Kidney (tissue), 14 donors: ENCODE data around the gene FCN1. TPM values are rescaled to one million over a fixed set of nuclear protein-coding genes. Genes with fewer than 3 reads are reported as not detected.

ENCODE experiments used
- DNase-seq, 5 donors: peaks; one replicate each; pipeline ENCODE4 v3.0.0-alpha.2; 2013 to 2020
- FAIRE-seq: peaks from 2 replicates; lab custom pipeline; 2012; peaks lifted over from hg19 to GRCh38; lab: Jason Lieb, UNC
- H3K27ac ChIP-seq, 2 donors: one replicate each; pipeline ENCODE4 v1.7.0; 2013; ENCODE audit warnings: low read depth in 2 of 2, low read length in 2 of 2, inconsistent platforms in 1 of 2
- H3K27me3 ChIP-seq: one replicate; pipeline ENCODE4 v1.7.1; 2013; ENCODE audit warnings: low read length, inconsistent platforms; ENCODE audit not compliant: control insufficient read depth, insufficient read depth
- H3K36me3 ChIP-seq, 3 donors: one replicate each; pipeline versions ENCODE4 v1.7.0 to v1.7.1; 2013; ENCODE audit warnings: low read length in 3 of 3, control low read depth in 1 of 3, inconsistent platforms in 1 of 3; ENCODE audit not compliant: insufficient read depth in 3 of 3, control insufficient read depth in 2 of 3
- H3K4me1 ChIP-seq, 3 donors: one replicate each; pipeline versions ENCODE4 v1.7.0 to v1.7.1; 2013; ENCODE audit warnings: low read length in 3 of 3, inconsistent platforms in 1 of 3, low read depth in 1 of 3; ENCODE audit not compliant: control insufficient read depth in 2 of 3, insufficient read depth in 2 of 3
- H3K4me3 ChIP-seq, 3 donors: one replicate each; pipeline versions ENCODE4 v1.7.0 to v1.8.1; 2013; ENCODE audit warnings: low read length in 3 of 3, control low read depth in 1 of 3, inconsistent platforms in 1 of 3
- H3K9ac ChIP-seq, 3 donors: one replicate each; pipeline versions ENCODE4 v1.7.0 to v1.7.1; 2013; ENCODE audit warnings: low read length in 3 of 3, control low read depth in 1 of 3, inconsistent platforms in 1 of 3
- H3K9me3 ChIP-seq, 3 donors: one replicate each; pipeline versions ENCODE4 v1.7.0 to v1.7.1; 2013; ENCODE audit warnings: low read length in 3 of 3, control low read depth in 1 of 3, inconsistent platforms in 1 of 3; ENCODE audit not compliant: control insufficient read depth in 2 of 3, insufficient read depth in 1 of 3
- CTCF ChIP-seq: IDR thresholded peaks from 3 replicates; pipeline ENCODE4 v1.5.1; 2012; ENCODE audit warnings: mild to moderate bottlenecking, moderate library complexity, borderline replicate concordance; ENCODE audit not compliant: insufficient read depth; ENCODE audit errors: extremely low read depth
- intact Hi-C: fragments of 100-400 bp; cut with DNase I; formaldehyde crosslinking; loops from one replicate; pipeline ENCODE4 v1.11.1; 2022
- polyA plus RNA-seq: library from polyadenylated mRNA; stranded (reverse); fragments of 350-450 nt; fragmentation: Illumina TruSeq; extraction: RNeasy Lipid Tissue Mini Kit (QIAGEN cat#74804); gene quantifications from one replicate; pipeline ENCODE4 v1.2.3, GENCODE V29; 2014; ENCODE audit warnings: low read depth, low replicate concordance; ENCODE audit not compliant: insufficient read depth
- total RNA-seq: library from RNA; stranded (reverse); fragmentation: NEBNext Ultra II Directional; extraction: Animal tissue kit (Norgen Biotek cat#: 25700); gene quantifications from one replicate; pipeline ENCODE4 v1.2.1, GENCODE V29; 2021
- donor health status: control.
- donor health status: control.
- donor health status: control.
- donor health status: control.
- donor health status: control.
- donor health status: DM: yes; HTN: yes; CAD: no.
- donor health status: Normal renal cell carcinoma (clear cell type).

Gene FCN1
- total and polyA plus RNA-seq, 2 donors from 2014 or later = 3.2 to 13.0 TPM

- FAIRE-seq (no peak), DNase-seq (peak in 2 of 5 donors; percentile 1 to 23)
- H3K27me3 ChIP-seq = no peaks in the 10 kb centered on the region
- no peaks in the 10 kb centered on the region for H3K4me1 ChIP-seq
- no peaks in the 10 kb centered on the region for H3K36me3 ChIP-seq
- intact Hi-C loops = no loop called here
- no peak overlapping the region for H3K4me3 ChIP-seq
- no peak overlapping the region for H3K9ac ChIP-seq
- TF ChIP-seq CTCF = no peak
- H3K27ac ChIP-seq = no peak overlapping the region
- H3K9me3 ChIP-seq = no peaks in the 10 kb centered on the region
Measured at GRCh38 chr9:134892221-134892620, 25.5 kb downstream of the FCN1 start.

GRCh38 chr9:134891713-134892112, 26.0 kb downstream of the FCN1 start:
- H3K27me3 ChIP-seq = no peaks in the 10 kb centered on the region
- FAIRE-seq = no peak
- no peak for TF ChIP-seq CTCF
- H3K4me3 ChIP-seq = no peak overlapping the region
- no peaks in the 10 kb centered on the region for H3K36me3 ChIP-seq
- no peaks in the 10 kb centered on the region for H3K4me1 ChIP-seq
- DNase-seq = peak in 2 of 5 donors; percentile 6 to 14
- no peak overlapping the region for H3K9ac ChIP-seq
- intact Hi-C loops = no loop called here
- H3K27ac ChIP-seq = no peak overlapping the region
- H3K9me3 ChIP-seq = no peaks in the 10 kb centered on the region

- TF ChIP-seq CTCF = no peak
Measured at GRCh38 chr9:134891053-134891452, 26.7 kb downstream of the FCN1 start.

GRCh38 chr9:134890155-134890495, 27.6 kb downstream of the FCN1 start:
- H3K27ac ChIP-seq = no peak overlapping the region
- H3K4me3 ChIP-seq = no peak overlapping the region
- H3K9me3 ChIP-seq = no peaks in the 10 kb centered on the region
- intact Hi-C loops = no loop called here
- no peaks in the 10 kb centered on the region for H3K4me1 ChIP-seq
- no peaks in the 10 kb centered on the region for H3K27me3 ChIP-seq
- no peak overlapping the region for H3K9ac ChIP-seq
- H3K36me3 ChIP-seq = no peaks in the 10 kb centered on the region
- DNase-seq = no peak
- no peak for TF ChIP-seq CTCF
- FAIRE-seq = no peak

More at GRCh38 chr9:134891053-134891452, 26.7 kb downstream of the FCN1 start:
- DNase-seq = peak in 2 of 5 donors; percentile 1 to 14
- Histone ChIP-seq H3K9ac (no peak overlapping the region), H3K9me3 (no peaks in the 10 kb centered on the region), H3K27ac (no peak overlapping the region), H3K36me3 (no peaks in the 10 kb centered on the region), H3K4me1 (no peaks in the 10 kb centered on the region), H3K27me3 (no peaks in the 10 kb centered on the region), H3K4me3 (no peak overlapping the region)
- intact Hi-C loops = no loop called here
- no peak for FAIRE-seq
